Osteoblast (primary cell): ENCODE results near the gene MATN4. TPM values are rescaled to one million over a fixed set of nuclear protein-coding genes. Genes with fewer than 3 reads are reported as not detected.

Experiments
- DNase-seq: peaks from one replicate; pipeline ENCODE4 v3.0.0; 2011; ENCODE audit warnings: low spot score, mixed read lengths; ENCODE audit not compliant: insufficient read length; ENCODE audit errors: missing footprints
- H2AFZ ChIP-seq: 2 replicates; pipeline ENCODE4 v1.6.0; 2011; ENCODE audit warnings: mild to moderate bottlenecking, low read length
- H3K27ac ChIP-seq: 2 replicates; pipeline ENCODE4 v1.5.1; 2011; ENCODE audit warnings: mild to moderate bottlenecking, low read depth, low read length, moderate library complexity
- H3K27me3 ChIP-seq: 2 replicates; pipeline ENCODE4 v1.6.0; 2012; ENCODE audit warnings: mild to moderate bottlenecking, control low read depth, inconsistent platforms, low read length, moderate library complexity; ENCODE audit not compliant: insufficient read depth
- H3K36me3 ChIP-seq: 2 replicates; pipeline ENCODE4 v1.5.1; 2011; ENCODE audit warnings: mild to moderate bottlenecking, low read length, control low read depth, moderate library complexity; ENCODE audit not compliant: insufficient read depth
- H3K4me1 ChIP-seq: 2 replicates; pipeline ENCODE4 v1.5.1; 2011; ENCODE audit warnings: mild to moderate bottlenecking, low read length, control low read depth, moderate library complexity; ENCODE audit not compliant: insufficient read depth
- H3K4me2 ChIP-seq: 2 replicates; pipeline ENCODE4 v1.6.0; 2011; ENCODE audit warnings: mild to moderate bottlenecking, low read length; ENCODE audit not compliant: insufficient read depth
- H3K4me3 ChIP-seq: fragments of 200-600 bp; sonication (generic); 3 replicates; pipeline ENCODE4 v1.5.1; 2012; ENCODE audit warnings: mild to moderate bottlenecking, low read length, inconsistent platforms; ENCODE audit not compliant: insufficient read depth
- H3K79me2 ChIP-seq: 2 replicates; pipeline ENCODE4 v1.6.0; 2012; ENCODE audit warnings: mild to moderate bottlenecking, low read length, control low read depth, inconsistent platforms; ENCODE audit not compliant: insufficient read depth
- H3K9me3 ChIP-seq: 2 replicates; pipeline ENCODE4 v1.5.1; 2011; ENCODE audit warnings: low read depth, low read length, control low read depth
- H4K20me1 ChIP-seq: 2 replicates; pipeline ENCODE4 v1.6.0; 2012; ENCODE audit warnings: mild to moderate bottlenecking, low read length, control low read depth; ENCODE audit not compliant: insufficient read depth
- CTCF ChIP-seq: IDR thresholded peaks from 2 replicates; pipeline ENCODE4 v1.5.1; 2011; ENCODE audit warnings: mild to moderate bottlenecking, low read depth, low read length, moderate library complexity; ENCODE audit errors: extremely low read depth
- total RNA-seq: library from RNA; depleted of rRNA; stranded (reverse); fragments of >200 nt; gene quantifications from 2 replicates; pipeline ENCODE4 v1.2.3, GENCODE V29; 2012

MATN4 gene
- total RNA-seq, 1 donor: under 0.01 TPM

GRCh38 chr20:45269056-45269455, 39.0 kb downstream of the MATN4 start:
- H3K79me2 ChIP-seq: no peaks in the 10 kb centered on the region
- H3K4me3 ChIP-seq: no peak overlapping the region
- DNase-seq: no peak
- no peaks in the 10 kb centered on the region for H4K20me1 ChIP-seq
- H3K4me1 ChIP-seq: no peaks in the 10 kb centered on the region
- H3K27me3 ChIP-seq: peaks cover 34% of the 10 kb centered on the region
- no peak for TF ChIP-seq CTCF
- H3K36me3 ChIP-seq: no peaks in the 10 kb centered on the region
- no peak overlapping the region for H3K4me2 ChIP-seq
- H3K27ac ChIP-seq: no peak overlapping the region
- H3K9me3 ChIP-seq: no peaks in the 10 kb centered on the region
- no peak overlapping the region for H2AFZ ChIP-seq

GRCh38 chr20:45268531-45268930, 39.6 kb downstream of the MATN4 start:
- H4K20me1 ChIP-seq: no peaks in the 10 kb centered on the region
- DNase-seq: no peak
- no peak for TF ChIP-seq CTCF
- H3K4me2 ChIP-seq: no peak overlapping the region
- no peaks in the 10 kb centered on the region for H3K36me3 ChIP-seq
- H3K27ac ChIP-seq: no peak overlapping the region
- H3K9me3 ChIP-seq: no peaks in the 10 kb centered on the region
- peaks cover 34% of the 10 kb centered on the region for H3K27me3 ChIP-seq
- no peaks in the 10 kb centered on the region for H3K79me2 ChIP-seq
- no peaks in the 10 kb centered on the region for H3K4me1 ChIP-seq
- no peak overlapping the region for H3K4me3 ChIP-seq
- no peak overlapping the region for H2AFZ ChIP-seq

GRCh38 chr20:45266977-45267376, 41.1 kb downstream of the MATN4 start:
- H3K4me1 ChIP-seq: no peaks in the 10 kb centered on the region
- no peak overlapping the region for H3K27ac ChIP-seq
- TF ChIP-seq CTCF: no peak
- H2AFZ ChIP-seq: no peak overlapping the region
- no peaks in the 10 kb centered on the region for H3K9me3 ChIP-seq
- no peak overlapping the region for H3K4me2 ChIP-seq
- DNase-seq: no peak
- H4K20me1 ChIP-seq: no peaks in the 10 kb centered on the region
- H3K79me2 ChIP-seq: no peaks in the 10 kb centered on the region
- no peak overlapping the region for H3K4me3 ChIP-seq
- no peaks in the 10 kb centered on the region for H3K36me3 ChIP-seq
- H3K27me3 ChIP-seq: peaks cover 25% of the 10 kb centered on the region

- H3K4me1 ChIP-seq: no peaks in the 10 kb centered on the region
- H3K79me2 ChIP-seq: no peaks in the 10 kb centered on the region
- H3K27me3 ChIP-seq: peaks cover 29% of the 10 kb centered on the region
- no peak for DNase-seq
- no peaks in the 10 kb centered on the region for H4K20me1 ChIP-seq
- no peak overlapping the region for H3K4me2 ChIP-seq
- no peaks in the 10 kb centered on the region for H3K36me3 ChIP-seq
- no peak overlapping the region for H2AFZ ChIP-seq
- no peak overlapping the region for H3K27ac ChIP-seq
- H3K4me3 ChIP-seq: no peak overlapping the region
- TF ChIP-seq CTCF: no peak
- no peaks in the 10 kb centered on the region for H3K9me3 ChIP-seq
Observed at GRCh38 chr20:45263556-45264266, 44.4 kb downstream of the MATN4 start.
